Upper lobe of left lung (tissue), 4 donors: ENCODE results near the gene KCNA3.

ENCODE experiments used
- EP300 ChIP-seq, 4 donors: sonication (generic); formaldehyde crosslinking; IDR thresholded peaks; one replicate each; pipeline ENCODE4 v1.5.1; 2017; ENCODE audit warnings: antibody characterized with exemption in 4 of 4, control low read depth in 2 of 4
- POLR2A ChIP-seq, 4 donors: fragments of 450-650 bp; IDR thresholded peaks; one replicate each; pipeline ENCODE4 v1.5.1; 2016 to 2017; ENCODE audit warnings: antibody characterized with exemption in 4 of 4, mild to moderate bottlenecking in 2 of 4
- POLR2AphosphoS5 ChIP-seq, 2 donors: sonication (generic); formaldehyde crosslinking; IDR thresholded peaks; one replicate each; pipeline ENCODE4 v1.5.1; 2017; ENCODE audit warnings: antibody characterized with exemption in 2 of 2
- TF ChIP-seq, protein P1 (sequence below), 6 experiments: fragments of 450-650 bp in 4 of 6; fragments of 200-600 bp in 2 of 6; sonication (generic) in 2 of 6; IDR thresholded peaks; one replicate each; pipeline ENCODE4 v1.5.1; 2016 to 2019; ENCODE audit warnings: antibody characterized with exemption in 6 of 6

DNA sequence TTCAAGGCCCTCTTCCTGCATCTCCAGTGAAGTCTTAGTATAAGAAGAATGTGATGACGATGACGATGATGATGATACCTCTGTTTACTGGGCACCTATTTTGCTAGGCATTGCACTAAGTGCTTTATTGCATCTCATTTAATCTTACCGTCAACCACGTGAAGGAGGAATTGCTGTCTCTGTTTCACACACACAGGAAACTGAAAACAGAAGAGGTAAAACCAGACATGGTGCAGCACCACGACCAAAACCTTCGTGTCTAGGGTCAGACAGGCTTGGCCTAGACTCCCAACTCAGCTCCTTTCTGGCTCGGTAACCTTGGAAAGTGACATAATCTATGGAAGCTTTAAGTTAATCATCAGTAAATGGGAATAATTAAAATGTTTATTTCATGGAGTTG lies 47.9 kb downstream of the KCNA3 start:
- no peak for TF ChIP-seq POLR2A (IDR thresholded peaks at IDR 0.05)
- TF ChIP-seq, protein P1, sequence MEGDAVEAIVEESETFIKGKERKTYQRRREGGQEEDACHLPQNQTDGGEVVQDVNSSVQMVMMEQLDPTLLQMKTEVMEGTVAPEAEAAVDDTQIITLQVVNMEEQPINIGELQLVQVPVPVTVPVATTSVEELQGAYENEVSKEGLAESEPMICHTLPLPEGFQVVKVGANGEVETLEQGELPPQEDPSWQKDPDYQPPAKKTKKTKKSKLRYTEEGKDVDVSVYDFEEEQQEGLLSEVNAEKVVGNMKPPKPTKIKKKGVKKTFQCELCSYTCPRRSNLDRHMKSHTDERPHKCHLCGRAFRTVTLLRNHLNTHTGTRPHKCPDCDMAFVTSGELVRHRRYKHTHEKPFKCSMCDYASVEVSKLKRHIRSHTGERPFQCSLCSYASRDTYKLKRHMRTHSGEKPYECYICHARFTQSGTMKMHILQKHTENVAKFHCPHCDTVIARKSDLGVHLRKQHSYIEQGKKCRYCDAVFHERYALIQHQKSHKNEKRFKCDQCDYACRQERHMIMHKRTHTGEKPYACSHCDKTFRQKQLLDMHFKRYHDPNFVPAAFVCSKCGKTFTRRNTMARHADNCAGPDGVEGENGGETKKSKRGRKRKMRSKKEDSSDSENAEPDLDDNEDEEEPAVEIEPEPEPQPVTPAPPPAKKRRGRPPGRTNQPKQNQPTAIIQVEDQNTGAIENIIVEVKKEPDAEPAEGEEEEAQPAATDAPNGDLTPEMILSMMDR (IDR thresholded peaks at IDR 0.05), result no peak
- no peak for TF ChIP-seq POLR2AphosphoS5 (IDR thresholded peaks at IDR 0.05)
- no peak for TF ChIP-seq EP300 (IDR thresholded peaks at IDR 0.05)
